Left ventricle myocardium superior (tissue), 1 donor: ENCODE data around the gene RMND5A. TPM values are rescaled to one million over a fixed set of nuclear protein-coding genes. Genes with fewer than 3 reads are reported as not detected.

Experiments
- ATAC-seq: fragments of 200-7000 bp; cut with Tn5 transposase; one replicate; pipeline ENCODE4 v1.9.1; 2020; ENCODE audit warnings: mild to moderate bottlenecking, moderate library complexity
- DNase-seq: peaks from one replicate; pipeline ENCODE4 v3.0.0-alpha.2; 2020
- intact Hi-C: fragments of 100-400 bp; cut with micrococcal nuclease; formaldehyde crosslinking; loops from one replicate; pipeline ENCODE4 v1.11.0; 2022
- total RNA-seq: library from RNA; stranded (reverse); fragmentation: NEBNext Ultra II Directional; extraction: Animal tissue kit (Norgen Biotek cat#: 25700); gene quantifications from one replicate; pipeline ENCODE4 v1.2.1, GENCODE V29; 2021
- donor health status: DM: no; HTN: yes; CAD: no; lungs with severe emphysema.

The RMND5A gene
- total RNA-seq, 1 donor from 2014 or later = 114 TPM

GRCh38 chr2:86751778-86752177 is 31.7 kb downstream of the RMND5A start:
- intact Hi-C loops = no loop called here
- no peak for DNase-seq
- ATAC-seq = peak; percentile 71

- ATAC-seq (no peak), DNase-seq (no peak)
- intact Hi-C loops = no loop called here
These were observed 32.8 kb downstream of the RMND5A start for GRCh38 chr2:86752934-86753333.

DNA sequence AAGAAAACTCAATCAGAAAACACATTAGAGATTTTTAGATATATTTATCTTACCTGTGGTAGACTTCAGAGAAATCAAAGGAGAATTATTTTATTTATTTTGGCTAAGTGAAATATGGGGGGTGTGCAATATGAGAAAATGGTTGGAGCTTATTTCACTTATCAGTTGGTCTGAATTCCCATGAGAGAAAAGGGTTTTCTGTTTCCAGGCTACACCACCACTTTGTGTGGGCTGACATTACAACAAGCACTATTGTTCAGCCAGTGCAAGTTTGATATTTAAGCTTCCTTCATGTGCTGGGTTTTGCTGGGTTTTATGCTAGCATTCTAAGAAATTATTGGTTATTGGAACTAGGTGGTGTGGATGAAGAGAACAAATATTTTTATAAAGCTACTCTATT is 33.5 kb downstream of the RMND5A start:
- ATAC-seq (no peak), DNase-seq (no peak)
- intact Hi-C loops = no loop called here

DNA sequence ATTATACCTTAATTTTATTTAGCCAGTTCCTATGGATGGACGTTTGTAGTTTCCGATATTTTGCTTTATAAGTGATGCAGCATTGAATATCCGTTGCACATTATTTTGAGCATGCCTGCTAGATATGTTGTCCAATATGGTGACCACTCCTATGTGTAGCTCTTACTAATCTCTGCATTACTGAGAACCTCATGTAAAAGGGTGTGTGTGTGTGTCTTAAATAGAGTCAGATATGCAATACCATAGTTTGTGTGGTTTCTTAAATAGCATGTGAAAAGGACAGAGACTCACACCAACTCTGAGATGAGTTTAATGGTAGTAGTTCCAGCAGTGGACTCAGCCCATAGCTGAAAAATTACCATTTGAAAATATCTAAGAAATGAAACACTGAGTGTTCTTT is 38.3 kb downstream of the RMND5A start:
- intact Hi-C loops = no loop called here
- ATAC-seq (no peak), DNase-seq (no peak)

DNA sequence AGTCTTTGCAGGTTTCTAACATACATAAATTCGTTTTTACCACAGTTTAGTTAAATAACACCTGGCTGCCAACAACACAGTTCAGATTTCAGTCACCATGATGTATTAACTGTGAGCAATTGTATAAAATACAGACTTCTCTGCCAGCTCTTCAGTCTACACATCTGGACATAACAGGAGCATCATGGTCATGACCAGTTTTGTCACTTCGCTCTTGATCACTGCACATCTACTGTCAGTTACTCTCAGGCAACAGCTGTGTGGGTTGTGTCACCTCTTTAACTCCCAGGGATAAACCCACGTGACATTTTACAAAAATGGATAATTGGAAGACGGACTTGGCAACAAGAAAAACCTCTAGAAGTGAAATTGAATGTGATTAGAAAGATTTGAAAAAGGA is 40.3 kb downstream of the RMND5A start:
- intact Hi-C loops = no loop called here
- ATAC-seq (no peak), DNase-seq (no peak)

DNA sequence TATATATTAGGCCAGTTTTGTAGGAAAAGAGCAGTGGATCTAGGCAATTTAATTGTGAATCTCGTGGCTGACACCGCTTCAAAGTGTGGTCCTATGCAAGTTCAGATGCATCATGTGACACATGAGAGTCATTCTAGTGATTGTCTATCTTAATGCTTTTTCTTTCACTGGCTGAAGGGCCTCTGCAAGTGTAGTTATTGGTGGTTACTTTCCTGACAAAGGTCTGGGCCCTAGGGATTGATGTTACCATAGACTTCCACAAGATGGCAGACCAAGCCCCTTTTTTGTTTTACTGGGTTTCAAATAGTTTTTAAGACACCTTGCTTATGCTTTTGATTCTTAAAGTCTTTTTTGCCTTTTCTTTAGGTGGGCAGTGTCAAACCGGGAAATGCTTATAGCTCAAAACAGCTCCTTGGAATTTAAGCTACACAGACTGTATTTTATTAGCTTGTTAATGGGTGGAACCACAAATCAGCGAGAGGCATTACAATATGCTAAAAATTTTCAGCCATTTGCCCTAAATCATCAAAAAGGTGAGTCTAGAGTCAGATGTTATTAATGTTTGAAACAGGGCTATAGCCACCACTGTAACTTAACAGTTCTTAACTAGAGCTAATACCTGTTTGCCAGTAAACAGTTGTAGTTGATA is 44.7 kb downstream of the RMND5A start:
- intact Hi-C loops = no loop called here
- ATAC-seq (peak; percentile 44), DNase-seq (no peak)

GRCh38 chr2:86765310-86765695 is 45.2 kb downstream of the RMND5A start:
- no peak for DNase-seq
- ATAC-seq = no peak
- intact Hi-C loops = no loop called here

DNA sequence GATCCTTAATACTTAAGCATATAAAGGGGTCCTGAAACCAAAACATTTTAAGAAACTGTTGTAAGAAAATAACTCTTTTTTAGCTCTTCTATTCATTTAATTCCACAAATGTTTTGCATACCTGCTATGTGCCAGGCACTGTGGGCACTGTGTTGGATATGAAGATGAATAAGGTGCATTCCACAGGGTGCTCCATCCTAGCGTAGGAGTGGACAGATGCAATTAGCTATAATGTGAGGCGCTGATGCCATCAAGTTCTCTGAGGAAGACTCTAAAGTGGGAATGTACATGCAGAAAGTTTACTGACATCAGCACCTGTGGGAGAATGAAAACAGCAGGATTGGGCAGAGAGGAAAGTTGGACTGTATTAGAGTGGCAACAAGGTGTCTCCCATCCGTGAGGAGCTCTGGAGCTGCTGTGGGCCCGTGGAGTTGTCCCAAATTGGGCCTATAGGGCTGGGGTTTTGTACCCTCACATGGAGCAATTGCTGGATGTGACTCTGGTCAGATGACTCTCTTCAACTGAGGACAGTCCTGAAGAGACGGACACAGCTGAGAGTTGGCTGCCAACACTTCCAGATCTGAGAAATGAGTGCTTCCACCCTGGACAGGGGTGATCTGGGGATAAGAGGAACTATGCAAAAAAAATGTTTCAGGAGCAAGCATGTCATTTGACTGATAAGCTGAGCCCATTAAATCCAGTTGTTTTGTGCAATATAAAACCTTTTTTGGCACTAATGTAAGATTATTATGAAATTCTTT is 48.3 kb downstream of the RMND5A start:
- peak; percentile 76 for ATAC-seq
- DNase-seq = no peak
- intact Hi-C loops = no loop called here

DNA sequence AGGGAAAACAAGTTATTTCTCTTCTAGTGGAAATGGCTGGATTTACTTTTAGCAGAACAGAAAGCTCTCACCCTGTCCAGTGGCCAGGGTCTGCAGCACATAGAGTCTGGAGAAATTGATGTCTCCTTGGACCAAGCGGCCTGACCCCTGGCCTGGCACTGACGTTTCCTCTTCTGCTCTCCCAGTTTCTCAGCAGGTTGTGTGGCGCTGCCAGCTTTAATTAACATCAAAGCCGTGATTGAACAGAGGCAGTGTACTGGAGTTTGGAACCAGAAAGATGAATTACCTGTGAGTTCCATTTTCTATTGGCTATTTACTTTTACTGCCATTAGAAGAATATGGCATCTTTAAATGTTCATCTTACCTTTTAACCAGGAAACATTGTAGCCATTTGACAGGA is 49.7 kb downstream of the RMND5A start:
- ATAC-seq (no peak), DNase-seq (no peak)
- intact Hi-C loops = no loop called here

DNA sequence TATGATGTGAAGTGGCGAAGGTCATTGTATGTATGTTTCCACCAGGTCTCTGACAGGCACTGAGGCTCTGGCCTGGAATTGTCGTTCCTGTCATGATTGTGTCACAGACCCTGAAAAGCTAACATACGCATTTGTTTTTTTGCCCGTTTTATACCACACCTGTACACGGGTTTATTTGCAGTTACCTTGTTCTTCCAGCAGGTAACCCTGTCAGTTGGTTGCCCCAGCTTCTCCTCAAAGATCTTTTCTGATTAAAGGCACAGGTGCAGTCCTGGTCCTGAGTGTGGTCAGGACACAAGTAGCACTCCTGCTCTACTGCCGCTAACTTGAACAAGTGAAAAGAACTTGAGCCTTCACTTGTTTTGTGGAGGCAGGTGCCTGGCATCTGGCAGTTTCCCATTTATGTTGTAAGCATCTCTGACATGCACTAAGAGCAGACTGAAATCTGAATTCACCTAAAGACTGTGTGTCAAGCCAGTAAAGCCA is 50.8 kb downstream of the RMND5A start:
- ATAC-seq = no peak
- no peak for DNase-seq
- intact Hi-C loops = no loop called here

GRCh38 chr2:86772611-86773010 is 52.5 kb downstream of the RMND5A start:
- ATAC-seq = no peak
- intact Hi-C loops = no loop called here
- DNase-seq = no peak

GRCh38 chr2:86774862-86775261 is 54.8 kb downstream of the RMND5A start:
- DNase-seq = no peak
- intact Hi-C loops = no loop called here
- ATAC-seq = peak; percentile 15

DNA sequence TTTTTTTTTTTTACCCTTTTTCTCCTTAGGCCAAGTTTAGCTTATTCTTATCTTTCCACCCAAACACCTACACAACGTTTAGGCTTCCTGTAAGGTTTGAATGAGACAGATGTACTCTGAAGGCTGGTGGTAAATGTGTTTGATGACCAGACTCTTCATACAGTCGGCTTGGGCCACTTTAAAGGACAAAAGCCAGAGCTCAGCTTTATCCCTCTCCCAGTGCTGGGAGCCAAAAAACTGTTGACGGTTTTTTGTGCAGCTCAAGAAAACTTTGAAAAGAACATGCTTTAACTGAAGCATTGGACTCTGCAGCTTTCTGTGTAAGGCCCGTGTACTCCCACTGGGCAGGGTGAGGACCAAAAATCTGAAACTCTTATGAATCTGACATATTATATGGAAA is 55.2 kb downstream of the RMND5A start:
- peak; percentile 58 for ATAC-seq

DNA sequence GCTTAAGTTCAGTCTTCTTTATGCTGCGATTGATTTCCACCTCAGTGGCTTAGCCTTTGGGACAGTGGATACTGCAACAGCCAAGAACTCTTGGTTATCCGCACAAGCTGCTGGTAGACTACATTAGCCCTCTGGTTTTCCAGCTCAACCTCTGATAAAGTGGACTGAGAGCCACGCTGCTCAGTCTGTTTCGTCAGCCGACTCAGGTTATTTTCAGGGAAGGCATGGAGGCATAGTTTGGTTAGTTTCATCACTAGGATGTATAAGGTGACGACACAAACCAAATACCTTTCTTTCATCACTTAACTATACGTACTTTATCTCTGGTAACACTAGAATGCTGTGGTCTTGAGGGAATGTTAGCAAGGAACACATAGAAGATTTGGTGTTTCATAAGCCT is 56.4 kb downstream of the RMND5A start:
- ATAC-seq (no peak), DNase-seq (no peak)
- intact Hi-C loops = no loop called here

More for the DNA sequence above, 55.2 kb downstream of the RMND5A start:
- intact Hi-C loops = no loop called here
- DNase-seq = no peak

DNA sequence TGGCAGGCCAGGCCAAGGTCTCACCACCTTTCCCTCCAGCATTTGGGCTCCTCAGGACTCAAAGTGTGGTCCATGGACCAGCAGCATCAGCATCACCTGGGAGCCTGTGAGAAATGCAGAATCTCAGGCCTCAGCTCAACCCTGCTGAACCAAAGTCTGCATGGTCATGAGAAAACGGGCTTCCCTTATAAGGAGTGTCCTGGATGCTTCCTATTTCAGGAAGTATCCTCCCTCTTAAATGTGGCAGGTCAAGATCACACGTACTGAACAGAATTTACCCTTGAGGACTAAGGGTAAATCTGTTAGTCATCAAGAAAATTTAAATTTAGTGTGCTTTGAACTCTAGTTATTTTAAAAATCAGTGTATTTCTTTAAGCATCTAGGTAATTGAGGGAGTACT is 58.9 kb downstream of the RMND5A start:
- ATAC-seq (peak; percentile 44), DNase-seq (no peak)
- intact Hi-C loops = no loop called here

GRCh38 chr2:86779971-86780370 is 59.9 kb downstream of the RMND5A start:
- intact Hi-C loops = no loop called here
- no peak for ATAC-seq
- no peak for DNase-seq

DNA sequence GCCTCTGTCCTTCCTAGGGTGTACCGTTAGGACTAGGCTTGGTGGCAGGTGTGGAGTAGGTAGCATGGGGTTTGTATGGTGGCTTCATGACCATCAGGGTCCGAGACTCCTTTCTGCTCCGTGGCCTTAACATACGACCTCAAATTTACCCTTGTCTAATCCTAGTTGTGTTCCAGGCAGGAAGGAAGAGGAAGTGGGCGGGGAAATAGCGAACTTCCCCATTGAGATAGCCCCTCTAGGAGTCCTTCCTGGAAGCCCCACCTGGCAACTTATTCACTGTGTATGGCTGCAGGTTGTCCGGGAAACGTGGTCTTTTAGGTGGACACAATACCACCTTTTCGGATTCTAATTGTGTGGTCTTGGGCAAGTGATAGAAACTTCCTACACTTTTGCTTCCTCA is 61.3 kb downstream of the RMND5A start:
- intact Hi-C loops = no loop called here
- ATAC-seq (no peak), DNase-seq (no peak)

DNA sequence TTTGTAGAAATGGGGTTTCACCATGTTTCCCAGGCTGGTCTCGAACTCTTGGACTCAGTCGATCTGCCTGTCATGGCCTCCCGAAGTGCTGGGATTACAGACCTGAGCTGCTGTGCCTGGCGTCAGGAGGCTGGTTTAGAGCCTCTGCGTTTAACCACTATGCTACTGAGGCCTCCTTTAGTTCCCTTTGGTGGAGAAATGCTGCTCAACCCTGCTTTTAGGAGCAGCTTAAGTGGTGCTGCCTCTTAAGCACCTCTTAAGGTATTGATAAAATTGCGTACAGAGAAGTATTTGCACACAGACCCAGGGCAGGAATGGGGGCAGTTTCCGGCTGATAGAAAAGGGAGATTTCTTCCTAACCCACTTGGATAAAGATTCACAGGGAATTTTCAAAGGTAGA is 62.7 kb downstream of the RMND5A start:
- no peak for DNase-seq

GRCh38 chr2:86783615-86784339 is 63.7 kb downstream of the RMND5A start:
- DNase-seq (no peak), ATAC-seq (no peak)
- intact Hi-C loops = no loop called here

More for the DNA sequence above, 62.7 kb downstream of the RMND5A start:
- no peak for ATAC-seq
- intact Hi-C loops = no loop called here

DNA sequence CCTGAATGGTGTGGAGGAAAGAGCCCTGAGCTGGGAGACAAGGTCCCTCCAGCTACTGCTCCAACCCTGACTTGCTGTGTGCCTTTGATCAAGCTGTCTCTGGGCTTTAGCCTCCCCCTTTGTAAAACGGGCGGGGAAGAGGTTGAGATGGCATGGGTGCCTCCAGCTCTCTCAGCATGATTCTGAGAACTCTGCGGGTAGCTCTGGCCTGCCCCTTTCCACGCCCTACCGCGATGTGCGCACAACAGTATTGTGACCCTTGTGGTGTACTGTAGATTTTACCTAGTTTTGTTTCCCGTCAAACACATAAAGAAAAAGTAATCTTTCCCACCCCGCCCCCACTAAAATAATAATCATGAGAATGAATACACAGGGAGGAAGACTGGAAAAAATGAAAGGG is 65.4 kb downstream of the RMND5A start:
- intact Hi-C loops = no loop called here
- ATAC-seq (no peak), DNase-seq (no peak)
